Choroid plexus epithelial cell (primary cell): ENCODE data around the gene CELSR3.

Source experiments
- DNase-seq: peaks from one replicate; pipeline ENCODE4 v3.0.0-alpha.2; 2010; ENCODE audit warnings: low read depth
- H3K4me3 ChIP-seq: 2 replicates; pipeline ENCODE4 v1.5.1; 2011; ENCODE audit warnings: low read depth, mild to moderate bottlenecking, control low read depth, low read length, moderate library complexity
- TF ChIP-seq, protein P1 (sequence below): conservative IDR thresholded peaks from 2 replicates; pipeline ENCODE4 v1.5.1; 2011; ENCODE audit warnings: low read depth, mild to moderate bottlenecking, control low read depth, inconsistent platforms, low read length, moderate library complexity

Gene CELSR3

DNA sequence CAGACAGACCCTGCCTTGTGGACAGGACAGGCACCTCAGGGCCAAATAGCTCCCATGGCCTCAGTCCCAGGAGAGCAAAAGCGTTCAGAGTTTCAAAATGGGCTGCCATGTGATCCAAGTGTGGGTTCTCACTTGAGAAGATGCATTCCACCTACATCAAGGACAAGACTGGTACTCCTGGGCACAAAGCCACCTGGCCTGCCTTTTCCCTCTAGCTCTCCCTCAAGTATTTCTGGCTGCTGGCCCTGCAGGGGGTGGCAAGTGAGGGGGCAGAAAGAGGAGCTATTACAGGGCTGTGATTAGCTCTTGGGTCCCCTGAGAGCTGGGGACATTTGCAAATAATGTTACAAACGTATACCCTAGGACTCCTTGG, 61.1 kb downstream of the CELSR3 start:
- no peak overlapping the region for H3K4me3 ChIP-seq
- TF ChIP-seq, protein P1, sequence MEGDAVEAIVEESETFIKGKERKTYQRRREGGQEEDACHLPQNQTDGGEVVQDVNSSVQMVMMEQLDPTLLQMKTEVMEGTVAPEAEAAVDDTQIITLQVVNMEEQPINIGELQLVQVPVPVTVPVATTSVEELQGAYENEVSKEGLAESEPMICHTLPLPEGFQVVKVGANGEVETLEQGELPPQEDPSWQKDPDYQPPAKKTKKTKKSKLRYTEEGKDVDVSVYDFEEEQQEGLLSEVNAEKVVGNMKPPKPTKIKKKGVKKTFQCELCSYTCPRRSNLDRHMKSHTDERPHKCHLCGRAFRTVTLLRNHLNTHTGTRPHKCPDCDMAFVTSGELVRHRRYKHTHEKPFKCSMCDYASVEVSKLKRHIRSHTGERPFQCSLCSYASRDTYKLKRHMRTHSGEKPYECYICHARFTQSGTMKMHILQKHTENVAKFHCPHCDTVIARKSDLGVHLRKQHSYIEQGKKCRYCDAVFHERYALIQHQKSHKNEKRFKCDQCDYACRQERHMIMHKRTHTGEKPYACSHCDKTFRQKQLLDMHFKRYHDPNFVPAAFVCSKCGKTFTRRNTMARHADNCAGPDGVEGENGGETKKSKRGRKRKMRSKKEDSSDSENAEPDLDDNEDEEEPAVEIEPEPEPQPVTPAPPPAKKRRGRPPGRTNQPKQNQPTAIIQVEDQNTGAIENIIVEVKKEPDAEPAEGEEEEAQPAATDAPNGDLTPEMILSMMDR: no peak
- DNase-seq: no peak

DNA sequence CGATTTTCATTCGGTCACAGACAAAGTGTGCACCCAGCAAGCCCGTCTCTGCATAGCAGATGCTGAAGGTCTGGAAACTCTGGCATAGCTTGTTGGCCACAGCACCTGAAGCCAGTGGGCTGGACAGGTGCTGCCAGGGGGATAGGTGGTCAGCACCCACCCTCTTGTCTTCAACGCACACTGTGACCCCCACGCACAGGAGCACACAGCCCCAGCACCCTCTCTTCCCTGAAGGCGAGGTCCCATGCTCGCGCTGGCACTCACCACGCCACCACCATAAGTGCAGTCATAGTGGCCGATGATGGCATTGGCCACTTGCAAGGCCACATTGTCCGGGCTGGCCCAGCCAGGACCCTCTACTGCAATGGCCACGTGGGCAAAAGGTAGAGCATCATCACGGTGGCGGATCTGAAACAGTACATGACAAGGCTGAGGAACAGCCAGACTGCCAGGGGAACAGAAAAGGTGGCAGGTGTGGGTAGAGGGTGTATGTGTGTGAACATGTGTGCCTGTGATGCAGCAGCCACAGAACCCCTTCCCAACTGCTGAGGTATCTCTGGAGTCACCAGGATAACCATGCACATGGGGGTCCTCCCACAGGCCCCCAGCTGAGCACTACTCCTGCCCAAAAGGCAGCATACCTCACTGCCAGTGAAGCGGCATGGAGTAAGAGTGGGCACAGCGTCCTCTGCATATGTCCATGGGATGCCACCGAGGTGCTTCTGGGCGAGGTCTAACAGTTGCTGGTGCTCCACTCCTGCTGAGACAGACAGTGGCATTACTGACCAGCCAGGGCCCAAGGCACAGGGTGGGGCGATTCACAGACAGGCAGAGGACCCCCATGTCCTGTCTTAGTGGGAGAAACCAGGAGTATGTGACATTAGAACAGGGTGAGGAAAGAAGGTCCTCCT, 61.7 kb downstream of the CELSR3 start:
- no peak for DNase-seq
- no peak overlapping the region for H3K4me3 ChIP-seq
- TF ChIP-seq, protein P1: no peak

DNA sequence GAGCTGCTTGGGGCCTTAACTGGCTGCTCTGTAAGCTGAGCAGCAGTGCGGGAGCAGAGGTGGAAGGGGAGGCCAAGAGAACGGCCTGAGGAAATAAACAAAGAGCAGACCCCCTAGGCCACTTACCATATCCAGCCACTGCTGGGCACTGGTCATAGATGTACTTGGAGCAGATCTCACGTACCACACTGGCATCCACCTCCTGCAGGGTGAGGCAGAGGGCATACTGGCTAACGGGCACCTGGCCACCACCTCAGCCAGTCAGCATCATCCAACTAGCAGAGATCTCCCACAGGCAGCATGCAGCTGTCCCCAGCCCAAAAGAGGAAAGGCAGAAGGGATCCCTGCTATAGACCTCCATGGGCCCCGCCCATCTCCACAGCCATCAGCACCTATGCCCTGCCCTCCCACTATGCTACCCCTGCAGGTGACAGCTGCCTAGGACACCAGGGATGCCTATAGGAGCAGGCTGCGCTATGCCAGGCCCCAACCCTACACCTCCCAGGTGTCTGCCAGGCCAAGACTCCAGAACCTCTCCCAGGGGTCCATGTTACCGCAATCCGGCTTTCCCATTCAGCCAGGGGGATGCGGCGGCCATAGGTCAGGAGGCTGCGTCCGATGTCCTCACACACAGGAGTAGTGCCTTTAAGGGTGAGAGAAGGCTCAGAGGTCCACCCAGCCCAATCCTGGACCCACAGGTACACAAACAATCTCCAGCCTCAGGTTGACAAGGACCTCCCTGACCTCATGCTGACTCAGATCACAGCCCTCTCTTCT, 63.0 kb downstream of the CELSR3 start:
- DNase-seq: no peak
- TF ChIP-seq, protein P1: no peak
- no peak overlapping the region for H3K4me3 ChIP-seq

DNA sequence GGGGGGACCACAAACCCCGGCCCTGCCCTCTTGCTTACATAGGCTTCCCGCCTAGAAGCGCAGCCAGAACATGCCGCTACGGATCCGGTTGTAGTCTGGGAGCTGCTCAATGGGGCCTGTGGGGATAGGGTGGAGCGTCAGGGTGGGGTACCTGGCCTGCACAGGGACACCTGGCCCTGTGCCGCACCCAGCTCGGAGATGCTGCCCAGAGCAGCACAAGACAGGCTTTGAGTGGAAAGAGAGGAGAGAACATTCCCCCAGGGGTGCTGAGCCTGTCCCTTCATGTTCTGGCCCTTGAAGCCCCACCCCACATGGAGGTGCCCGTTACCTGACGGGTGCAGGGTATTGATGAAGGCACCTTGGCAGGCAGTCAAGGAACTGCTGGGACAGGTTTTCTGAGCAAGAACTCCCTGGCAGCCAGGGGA, 63.6 kb downstream of the CELSR3 start:
- DNase-seq: no peak
- TF ChIP-seq, protein P1: no peak
- H3K4me3 ChIP-seq: no peak overlapping the region

DNA sequence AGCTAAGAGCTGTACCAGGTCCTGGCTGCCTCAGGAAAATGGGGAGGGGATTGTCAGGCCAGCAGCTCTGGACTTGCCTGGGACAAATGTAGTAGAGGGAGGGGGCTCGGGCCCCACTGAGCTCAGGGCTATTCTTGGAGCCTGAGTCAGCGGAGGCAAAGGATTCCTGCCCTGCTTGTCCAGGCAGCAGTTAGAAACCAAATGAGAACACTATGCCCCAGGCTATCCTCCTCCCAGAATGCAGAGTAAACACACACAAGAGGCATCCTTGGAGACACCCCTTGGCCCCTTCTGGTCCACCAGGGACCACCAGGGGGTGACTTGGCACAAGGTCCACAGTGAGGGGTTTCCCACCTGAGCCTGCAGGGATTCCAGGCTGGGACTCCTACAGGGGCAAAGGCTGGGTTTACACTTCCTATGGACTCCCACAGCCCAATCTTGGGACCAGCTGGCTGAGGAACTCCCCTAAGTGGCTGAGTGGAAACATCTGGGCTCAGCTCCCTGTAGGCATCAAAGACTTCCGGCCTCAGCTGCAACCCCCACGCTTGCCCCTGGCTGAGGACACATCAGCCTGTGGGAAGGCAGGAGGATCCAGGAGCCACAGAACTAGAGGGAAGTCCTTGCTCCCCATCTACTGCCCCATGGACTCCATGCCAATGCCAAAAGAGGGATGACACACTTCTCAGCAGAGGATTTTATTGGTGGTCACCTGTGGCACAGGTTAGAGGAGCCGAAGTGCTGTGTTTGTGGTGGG, 64.2 kb downstream of the CELSR3 start:
- no peak overlapping the region for H3K4me3 ChIP-seq
- TF ChIP-seq, protein P1: no peak
- DNase-seq: peak; percentile 92

DNA sequence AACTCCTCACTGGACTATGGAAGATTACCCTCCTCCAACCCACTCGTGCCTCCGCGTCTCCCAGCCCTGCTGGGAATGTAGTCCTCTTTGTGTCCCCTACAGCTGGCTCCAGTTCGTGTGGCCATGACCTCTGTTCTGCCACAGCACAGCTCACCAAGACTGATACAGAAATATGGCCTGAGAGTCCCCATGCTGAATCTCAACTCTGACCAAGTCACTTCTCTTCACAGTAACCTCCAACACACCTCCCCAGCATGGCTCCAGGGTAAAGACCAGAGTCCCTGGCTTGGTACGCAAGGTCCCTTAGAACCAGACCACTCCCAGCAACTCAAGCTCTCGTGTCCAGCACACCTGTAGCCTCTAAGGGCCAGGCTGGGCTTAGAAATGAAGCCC, 65.3 kb downstream of the CELSR3 start:
- no peak for DNase-seq
- TF ChIP-seq, protein P1: no peak
- H3K4me3 ChIP-seq: no peak overlapping the region
